ENCODE measurements around the gene INO80B.

- TF ChIP-seq CTCF (IDR thresholded peaks at IDR 0.05) (no peak), POLR2A (IDR thresholded peaks at IDR 0.05) (no peak)
Observed at GRCh38 chr2:74438248-74438647, 16.6 kb upstream of the INO80B start.
